AG04449 (cell line): ENCODE data around the gene BCAR3.

Source experiments
- CTCF ChIA-PET: fragments of 350-600 bp; formaldehyde crosslinking; extraction: SDS; loops from one replicate; lab custom pipeline; 2021; ENCODE audit warnings: antibody characterized with exemption; lab: Yijun Ruan, JAX
- POLR2A ChIA-PET: fragments of 400-600, 350-600 bp; formaldehyde crosslinking; extraction: SDS; loops from one replicate; lab custom pipeline; 2020; ENCODE audit warnings: antibody characterized with exemption, inconsistent platforms; lab: Yijun Ruan, JAX
- DNase-seq: peaks from one replicate; pipeline ENCODE4 v3.0.0-alpha.2; 2010; ENCODE audit warnings: low read depth, low spot score
- H3K4me3 ChIP-seq: 2 replicates; pipeline ENCODE4 v1.5.1; 2011; ENCODE audit warnings: low read depth, mild to moderate bottlenecking, control low read depth, low read length
- TF ChIP-seq, protein P1 (sequence below): IDR thresholded peaks from one replicate; pipeline ENCODE4 v1.5.1; 2011; ENCODE audit warnings: mild to moderate bottlenecking, moderate library complexity, low read length, control low read depth, inconsistent platforms; ENCODE audit not compliant: insufficient read depth; ENCODE audit errors: missing control alignments

Gene BCAR3

GRCh38 chr1:93708734-93709481, 27.3 kb upstream of the BCAR3 start:
- DNase-seq = no peak
- TF ChIP-seq, protein P1, sequence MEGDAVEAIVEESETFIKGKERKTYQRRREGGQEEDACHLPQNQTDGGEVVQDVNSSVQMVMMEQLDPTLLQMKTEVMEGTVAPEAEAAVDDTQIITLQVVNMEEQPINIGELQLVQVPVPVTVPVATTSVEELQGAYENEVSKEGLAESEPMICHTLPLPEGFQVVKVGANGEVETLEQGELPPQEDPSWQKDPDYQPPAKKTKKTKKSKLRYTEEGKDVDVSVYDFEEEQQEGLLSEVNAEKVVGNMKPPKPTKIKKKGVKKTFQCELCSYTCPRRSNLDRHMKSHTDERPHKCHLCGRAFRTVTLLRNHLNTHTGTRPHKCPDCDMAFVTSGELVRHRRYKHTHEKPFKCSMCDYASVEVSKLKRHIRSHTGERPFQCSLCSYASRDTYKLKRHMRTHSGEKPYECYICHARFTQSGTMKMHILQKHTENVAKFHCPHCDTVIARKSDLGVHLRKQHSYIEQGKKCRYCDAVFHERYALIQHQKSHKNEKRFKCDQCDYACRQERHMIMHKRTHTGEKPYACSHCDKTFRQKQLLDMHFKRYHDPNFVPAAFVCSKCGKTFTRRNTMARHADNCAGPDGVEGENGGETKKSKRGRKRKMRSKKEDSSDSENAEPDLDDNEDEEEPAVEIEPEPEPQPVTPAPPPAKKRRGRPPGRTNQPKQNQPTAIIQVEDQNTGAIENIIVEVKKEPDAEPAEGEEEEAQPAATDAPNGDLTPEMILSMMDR = no peak
- ChIA-PET POLR2A (no interaction called here), CTCF (interaction anchor here (1.2 to 2.7 kb wide), 2 partner anchors 27 to 105 kb away, joined by 3 to 14 read pairs; no protein-coding TSS in a partner anchor)
- no peak overlapping the region for H3K4me3 ChIP-seq

GRCh38 chr1:93707956-93708355, 26.3 kb upstream of the BCAR3 start:
- POLR2A ChIA-PET = interaction anchor here (0.6 kb wide), 1 partner anchor 58 kb away, joined by 3 read pairs; no protein-coding TSS in a partner anchor
- DNase-seq = no peak
- CTCF ChIA-PET = interaction anchor here (1.3 to 2.7 kb wide), 2 partner anchors 28 to 41 kb away, joined by 3 to 14 read pairs; no protein-coding TSS in a partner anchor
- TF ChIP-seq, protein P1 = no peak
- no peak overlapping the region for H3K4me3 ChIP-seq

- no peak overlapping the region for H3K4me3 ChIP-seq
- ChIA-PET POLR2A (interaction anchor here (0.7 to 1.2 kb wide), 3 partner anchors 24 to 32 kb away, joined by 3 to 4 read pairs (median 4); partner anchors contain the start of gene BCAR3), CTCF (interaction anchor here (0.6 to 3.5 kb wide), 6 partner anchors 17 to 108 kb away, joined by 3 to 20 read pairs (median 4); no protein-coding TSS in a partner anchor)
- TF ChIP-seq, protein P1 = no peak
- no peak for DNase-seq
Observed at GRCh38 chr1:93705892-93706500, 24.4 kb upstream of the BCAR3 start.

DNA sequence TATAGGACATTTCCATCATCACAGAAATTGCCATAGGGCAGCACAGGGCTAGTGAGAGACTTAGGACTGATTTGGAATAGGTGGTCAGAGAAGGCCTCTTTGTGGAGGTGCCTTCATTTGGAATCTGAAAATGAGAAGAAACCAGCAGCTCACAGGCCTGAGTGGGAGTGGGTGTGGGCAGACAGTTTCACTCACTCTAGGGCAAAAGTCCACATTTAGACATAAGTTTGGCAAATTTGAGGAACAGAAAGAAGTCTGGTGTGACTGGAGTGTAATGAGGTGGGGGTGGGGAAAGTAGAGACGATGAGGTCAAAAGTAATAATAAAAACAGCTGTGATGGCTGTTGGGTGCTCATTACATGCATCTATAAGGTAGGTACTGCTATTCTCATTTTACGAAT, 22.4 kb upstream of the BCAR3 start:
- TF ChIP-seq, protein P1 = no peak
- CTCF ChIA-PET = interaction anchor here (0.6 to 3.5 kb wide), 6 partner anchors 16 to 140 kb away, joined by 3 to 20 read pairs (median 3); no protein-coding TSS in a partner anchor
- no peak for DNase-seq
- POLR2A ChIA-PET = no interaction called here
- H3K4me3 ChIP-seq = no peak overlapping the region

GRCh38 chr1:93703643-93704042, 22.0 kb upstream of the BCAR3 start:
- TF ChIP-seq, protein P1 = no peak
- POLR2A ChIA-PET = interaction anchor here (0.7 to 0.9 kb wide), 3 partner anchors 32 to 142 kb away, joined by 3 read pairs; no protein-coding TSS in a partner anchor
- CTCF ChIA-PET = interaction anchor here (0.7 to 3.5 kb wide), 10 partner anchors 10 to 121 kb away, joined by 3 to 20 read pairs (median 5); partner anchors contain the start of gene BCAR3
- H3K4me3 ChIP-seq = no peak overlapping the region
- DNase-seq = no peak
